Posterior cingulate gyrus (tissue), 11 donors: ENCODE measurements around the gene FFAR1.
A peak's percentile ranks its signal among the peaks of the same experiment; 100 is the strongest.

Experiments
- DNase-seq, 10 donors: peaks; one replicate each; pipeline versions ENCODE4 v3.0.0 to v3.0.0-alpha.2; 2020 to 2021; ENCODE audit warnings: mixed read lengths in 3 of 10
- intact Hi-C: fragments of 100-400 bp; cut with DNase I; formaldehyde crosslinking; loops from one replicate; pipeline ENCODE4 v1.15.1; 2023

FFAR1 gene

DNA sequence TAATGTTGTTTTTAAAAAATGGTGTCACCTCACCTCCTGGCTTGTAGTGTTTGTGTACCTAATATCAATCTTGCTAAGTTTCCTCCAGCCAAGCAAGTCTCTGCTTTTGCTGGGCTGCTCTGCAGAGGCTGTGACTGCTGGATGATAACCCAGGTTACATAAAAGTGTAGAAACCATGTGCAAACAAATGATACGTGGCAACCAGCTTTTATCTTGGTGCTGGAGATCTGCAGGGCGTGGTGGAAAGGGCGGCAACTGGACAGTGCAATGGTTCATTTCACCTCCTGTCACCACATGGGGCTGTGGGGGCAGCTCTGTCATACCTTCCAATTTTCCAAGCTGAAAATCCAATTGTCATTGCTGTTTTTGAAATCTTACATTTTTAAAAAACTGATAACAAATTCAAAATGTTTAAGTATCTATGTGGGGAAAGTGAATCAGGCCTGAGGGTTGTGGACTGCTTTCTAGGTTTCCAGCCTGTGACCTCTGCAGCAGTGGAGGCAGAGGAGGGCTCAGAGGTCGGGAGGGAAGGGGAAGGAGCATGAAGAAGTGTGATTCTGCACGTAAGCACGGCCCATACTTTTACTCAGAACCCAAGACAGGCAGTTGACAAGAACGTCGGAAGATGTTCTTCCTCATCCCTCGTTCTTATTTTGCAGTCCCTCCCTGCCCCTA is 32.9 kb downstream of the FFAR1 start:
- DNase-seq, result peak in 1 of 10 donors; percentile 32

DNA sequence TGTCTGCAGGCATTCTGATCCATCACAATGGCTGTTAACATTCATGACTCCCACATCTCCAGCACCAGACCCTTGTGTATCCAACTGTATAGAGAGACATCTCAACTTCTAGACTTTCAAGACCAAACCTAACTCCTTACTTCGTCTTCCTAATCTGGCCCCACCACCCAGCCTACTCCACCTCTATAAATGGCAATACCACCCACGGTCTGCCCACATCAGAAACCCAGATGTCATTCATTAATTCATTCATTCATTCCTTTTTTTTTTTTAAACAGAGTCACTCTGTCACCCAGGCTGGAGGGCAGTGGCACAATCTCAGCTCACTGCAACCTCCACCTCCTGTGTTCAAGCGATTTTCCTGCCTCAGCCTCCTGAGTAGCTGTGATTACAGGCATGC is 33.6 kb downstream of the FFAR1 start:
- intact Hi-C loops, result no loop called here
- DNase-seq, result no peak

More for the DNA sequence above, 32.9 kb downstream of the FFAR1 start:
- intact Hi-C loops, result no loop called here

DNA sequence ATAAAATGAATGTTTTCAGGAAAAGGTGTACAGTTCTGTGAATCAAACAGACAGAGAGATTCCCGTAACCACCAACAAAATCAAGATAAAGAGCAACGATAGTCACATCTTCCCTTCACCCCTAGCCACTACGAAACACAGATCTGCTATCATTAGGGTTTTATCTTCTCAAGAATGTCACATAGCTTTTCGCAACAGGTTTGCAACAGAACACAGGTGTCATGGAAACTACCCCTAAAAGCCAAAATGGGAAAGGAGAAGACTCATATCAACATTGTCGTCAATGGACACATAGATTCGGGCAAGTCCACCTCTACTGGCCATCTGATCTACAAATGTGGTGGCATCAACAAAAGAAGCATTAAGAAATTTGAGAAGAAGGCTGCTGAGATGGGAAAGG is 34.2 kb downstream of the FFAR1 start:
- intact Hi-C loops, result no loop called here
- no peak for DNase-seq

DNA sequence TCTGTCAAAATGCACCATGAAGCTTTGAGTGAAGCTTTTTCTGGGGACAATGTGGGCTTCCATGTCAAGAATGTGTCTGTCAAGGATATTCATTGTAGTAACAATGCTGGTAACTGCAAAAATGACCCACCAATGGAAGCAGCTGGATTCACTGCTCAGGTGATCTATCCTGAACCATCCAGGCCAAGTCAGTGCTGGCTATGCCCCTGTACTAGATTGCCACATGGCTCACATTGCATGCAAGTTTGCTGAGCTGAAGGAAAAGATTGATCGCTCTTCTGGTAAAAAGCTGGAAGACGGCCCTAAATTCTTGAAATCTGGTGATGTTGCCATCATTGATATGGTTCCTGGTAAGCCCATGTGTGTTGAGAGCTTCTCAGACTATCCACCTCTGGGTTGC is 35.8 kb downstream of the FFAR1 start:
- no peak for DNase-seq
- intact Hi-C loops, result no loop called here

DNA sequence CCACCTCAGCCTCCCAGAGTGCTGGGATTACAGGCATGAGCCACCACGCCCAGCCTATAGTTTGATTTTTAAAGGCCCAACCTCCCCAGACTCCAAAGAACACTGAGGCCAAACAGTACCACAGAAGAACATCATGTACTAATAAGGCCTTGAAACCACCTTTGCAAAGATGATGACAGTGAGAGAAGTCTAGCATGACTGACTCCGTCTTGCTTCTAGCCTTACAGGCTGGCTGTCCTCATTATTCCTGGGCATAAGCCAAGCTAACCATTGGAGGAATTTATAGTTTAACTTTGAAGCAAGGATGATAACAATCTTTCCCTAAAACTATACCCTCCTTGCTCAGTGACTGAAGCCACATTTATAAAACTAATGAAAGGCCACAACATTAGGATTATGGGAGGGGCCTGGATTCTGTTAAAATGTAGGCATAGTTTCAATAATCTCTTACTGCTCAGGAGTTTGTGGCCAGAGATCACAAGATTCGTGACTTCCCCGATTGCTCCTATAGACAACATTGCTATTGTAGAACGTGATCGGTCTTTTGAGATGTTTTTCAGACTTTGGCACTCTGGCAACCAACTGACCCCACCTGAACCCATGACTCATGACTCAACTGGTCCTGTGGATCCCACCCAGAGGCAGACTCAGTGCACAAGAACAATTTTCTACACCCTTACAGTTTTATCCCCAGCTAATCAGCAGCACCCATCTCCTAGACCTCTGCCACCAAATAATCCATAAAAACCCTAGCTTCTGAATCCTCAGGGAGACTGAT is 40.8 kb downstream of the FFAR1 start:
- DNase-seq, result no peak
- intact Hi-C loops, result no loop called here

DNA sequence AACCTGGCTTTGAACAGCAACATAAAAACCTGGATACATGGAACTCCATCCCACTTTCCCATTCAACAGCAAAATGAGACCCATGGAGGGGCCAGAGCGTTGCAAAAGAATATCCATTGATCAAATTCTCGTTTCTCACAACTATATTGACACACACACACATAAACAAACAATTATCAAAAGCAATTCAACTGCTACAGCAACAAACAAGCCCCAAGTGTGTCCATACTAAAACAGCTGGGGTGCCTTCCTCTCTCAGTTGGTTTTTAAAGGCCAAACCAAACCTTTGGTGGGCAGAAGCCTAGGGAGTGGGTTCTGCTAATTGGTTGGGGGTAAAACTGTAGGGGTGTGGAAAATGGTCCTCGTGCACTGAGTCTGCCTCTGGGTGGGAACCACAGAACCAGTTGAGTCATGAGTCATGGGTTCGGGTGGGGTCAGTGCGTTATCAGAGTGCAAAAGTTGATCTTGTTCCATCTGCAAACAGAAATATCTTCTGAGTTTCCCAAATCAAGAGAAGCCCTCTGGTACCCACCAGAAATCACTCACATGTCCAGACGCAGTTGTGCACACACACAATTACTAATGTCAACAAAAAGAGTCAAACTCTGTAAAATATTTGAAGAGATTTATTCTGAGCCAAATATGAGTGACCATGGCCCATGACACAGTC is 41.6 kb downstream of the FFAR1 start:
- intact Hi-C loops, result no loop called here
- DNase-seq, result no peak

DNA sequence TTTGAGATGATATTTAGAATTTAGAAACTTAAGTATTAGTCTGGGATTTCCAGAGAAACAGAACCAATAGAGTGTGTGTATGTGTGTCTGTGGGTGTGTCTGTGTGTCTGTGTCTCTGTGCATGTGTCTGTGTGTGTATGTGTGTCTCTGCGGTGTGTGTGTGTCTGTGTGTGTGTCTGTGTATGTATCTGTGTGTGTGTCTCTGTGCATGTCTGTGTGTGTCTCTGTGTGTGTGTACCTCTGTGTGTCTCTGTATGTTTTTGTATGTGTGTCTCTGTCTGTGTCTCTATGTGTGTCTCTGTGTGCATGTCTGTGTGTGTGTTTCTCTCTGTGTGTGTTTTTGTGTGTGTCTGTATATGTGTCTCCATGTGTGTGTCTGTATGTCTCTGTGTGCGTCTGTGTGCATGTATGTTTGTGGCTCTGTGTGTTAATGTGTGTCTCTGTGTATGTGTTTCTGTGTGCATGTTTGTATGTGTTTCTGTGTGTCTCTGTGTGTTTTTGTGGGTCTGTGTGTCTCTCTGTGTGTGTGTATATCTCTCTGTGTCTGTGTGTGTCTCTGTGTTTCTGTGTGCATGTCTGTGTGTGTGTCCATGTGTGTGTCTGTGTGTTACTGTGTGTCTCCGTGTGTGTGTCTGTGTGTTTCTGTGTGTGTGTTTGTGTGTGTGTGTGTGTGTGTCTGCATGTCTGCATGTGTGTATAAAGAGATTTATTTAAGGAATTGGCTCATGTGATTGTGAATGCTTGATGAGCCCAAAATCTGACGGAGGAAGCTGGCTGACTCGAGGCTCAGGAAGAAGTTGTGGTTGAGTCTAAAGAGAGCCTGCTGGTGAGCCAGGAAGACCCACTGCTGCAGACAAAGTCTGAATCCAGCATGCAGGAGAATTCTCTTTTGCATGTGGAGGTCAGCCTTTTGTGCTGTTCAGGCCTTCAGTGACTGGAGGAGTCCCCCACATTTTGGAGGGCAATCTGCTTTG is 45.3 kb downstream of the FFAR1 start:
- DNase-seq, result no peak

DNA sequence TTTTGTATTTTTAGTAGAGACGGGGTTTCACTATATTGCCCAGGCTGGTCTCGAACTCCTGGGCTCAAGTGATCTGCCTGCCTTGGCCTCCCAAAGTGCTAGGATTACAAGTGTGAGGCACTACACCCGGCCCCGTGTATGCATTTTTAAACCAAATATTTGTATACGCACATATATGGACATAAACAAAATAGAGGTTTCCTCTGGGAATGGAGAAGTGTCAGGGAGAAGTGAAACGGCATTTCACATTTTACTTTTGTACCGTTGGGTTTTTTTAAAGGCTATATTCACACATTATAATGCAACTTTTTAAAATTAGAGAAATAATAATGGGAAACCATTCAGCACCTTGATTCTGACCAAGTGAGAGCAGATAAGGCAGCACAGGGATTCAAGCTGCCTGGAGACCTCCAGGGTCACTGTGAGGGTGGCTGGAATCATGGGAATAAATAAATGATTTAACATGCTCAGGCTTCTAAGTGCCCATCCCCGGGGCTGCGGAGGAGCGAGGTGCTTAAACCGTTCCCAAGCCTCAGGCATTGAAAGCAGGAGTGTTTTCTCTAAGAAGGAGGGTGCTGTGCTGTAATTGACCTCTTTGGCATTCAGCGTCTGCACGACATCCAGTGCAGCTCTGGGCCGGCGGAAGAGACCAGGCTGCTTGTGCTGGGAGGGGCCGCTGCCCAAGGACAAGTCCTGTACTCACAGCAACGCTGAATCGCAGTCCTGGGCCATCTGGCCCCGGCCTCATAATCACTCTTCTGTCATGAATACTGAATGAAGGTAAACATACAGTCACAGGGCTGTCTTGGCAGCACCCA is 47.9 kb downstream of the FFAR1 start:
- peak in 1 of 10 donors; percentile 16 for DNase-seq
- intact Hi-C loops, result no loop called here

More for the DNA sequence above, 45.3 kb downstream of the FFAR1 start:
- intact Hi-C loops, result no loop called here

DNA sequence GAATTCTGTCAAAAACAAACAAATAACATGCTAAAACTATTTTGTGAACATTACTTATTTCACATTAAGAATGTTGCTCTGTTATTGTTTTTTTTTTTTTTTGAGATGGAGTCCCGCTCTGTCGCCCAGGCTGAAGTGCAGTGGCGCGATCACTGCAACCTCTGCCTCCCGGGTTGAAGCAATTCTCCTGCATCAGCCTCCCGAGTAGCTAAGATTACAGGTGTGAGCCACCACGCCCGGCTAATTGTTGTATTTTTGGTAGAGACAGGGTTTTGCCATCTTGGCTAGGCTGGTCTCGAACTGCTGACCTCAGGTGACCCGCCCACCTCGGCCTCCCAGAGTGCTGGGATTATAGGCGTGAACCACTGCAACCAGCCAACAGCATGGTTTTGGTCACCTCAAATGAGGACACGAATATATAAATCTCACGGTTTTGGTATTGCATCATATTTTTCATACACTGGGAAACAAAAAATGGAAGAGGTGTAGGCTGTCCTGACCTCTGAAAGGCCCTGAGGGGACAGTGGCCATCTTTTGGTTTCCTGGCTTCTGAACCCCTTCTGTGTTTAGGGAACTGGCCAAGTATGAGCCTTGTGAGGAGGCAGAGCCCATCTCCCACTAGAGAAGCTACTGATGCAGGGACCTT is 48.7 kb downstream of the FFAR1 start:
- DNase-seq, result no peak
- intact Hi-C loops, result no loop called here

DNA sequence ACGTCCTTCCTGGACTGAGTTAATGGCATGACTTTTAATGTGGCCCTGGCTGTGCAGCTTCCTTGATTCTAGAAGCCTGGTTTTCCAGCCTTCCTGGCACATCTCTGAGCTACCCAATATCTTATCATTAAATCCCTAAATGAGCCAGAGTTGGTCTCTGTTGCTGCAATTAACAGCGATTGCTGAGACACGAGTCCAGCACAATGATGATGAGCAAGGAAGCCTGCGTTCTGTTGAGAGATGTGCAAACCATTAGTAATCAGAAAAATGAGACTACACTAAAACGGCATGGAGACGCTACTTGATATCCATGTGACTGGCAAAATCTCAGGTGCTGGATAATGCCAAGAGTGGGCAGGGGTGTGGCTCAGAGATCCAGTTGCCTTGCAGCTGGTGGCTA is 49.4 kb downstream of the FFAR1 start:
- intact Hi-C loops, result no loop called here
- DNase-seq, result no peak
